NCI-H2171 (cell line): ENCODE results near the gene PCK2.
"Not testable (repeated sequence)": the region's sequence is repeated elsewhere in the genome, so short reads cannot be mapped to it uniquely, and the experiment has no call there.

Source experiments
- DNase-seq: peaks from one replicate; lab custom pipeline; 2025; lab: John Stamatoyannopoulos, UW

The PCK2 gene

GRCh38 chr14:24093901-24094840 is at the start of gene PCK2:
PCK2 (plus strand) TSS chr14:24094311; CDS start chr14:24094406, 95 bp downstream.
- peak; percentile 93 for DNase-seq

GRCh38 chr14:24049002-24049401 is 45.1 kb upstream of the PCK2 start:
- not testable (repeated sequence) for DNase-seq

DNA sequence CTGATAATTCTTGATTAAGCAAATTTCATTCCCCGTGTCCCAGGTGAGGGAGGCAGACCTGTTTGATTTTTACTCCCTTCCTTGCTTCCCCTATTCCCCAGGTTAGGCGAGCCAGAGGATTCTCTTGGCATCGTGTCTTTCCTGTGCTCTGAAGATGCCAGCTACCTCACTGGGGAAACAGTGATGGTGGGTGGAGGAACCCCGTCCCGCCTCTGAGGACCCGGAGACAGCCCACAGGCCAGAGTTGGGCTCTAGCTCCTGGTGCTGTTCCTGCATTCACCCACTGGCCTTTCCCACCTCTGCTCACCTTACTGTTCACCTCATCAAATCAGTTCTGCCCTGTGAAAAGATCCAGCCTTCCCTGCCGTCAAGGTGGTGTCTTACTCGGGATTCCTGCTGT is 43.4 kb upstream of the PCK2 start:
- DNase-seq, result not testable (repeated sequence)

DNA sequence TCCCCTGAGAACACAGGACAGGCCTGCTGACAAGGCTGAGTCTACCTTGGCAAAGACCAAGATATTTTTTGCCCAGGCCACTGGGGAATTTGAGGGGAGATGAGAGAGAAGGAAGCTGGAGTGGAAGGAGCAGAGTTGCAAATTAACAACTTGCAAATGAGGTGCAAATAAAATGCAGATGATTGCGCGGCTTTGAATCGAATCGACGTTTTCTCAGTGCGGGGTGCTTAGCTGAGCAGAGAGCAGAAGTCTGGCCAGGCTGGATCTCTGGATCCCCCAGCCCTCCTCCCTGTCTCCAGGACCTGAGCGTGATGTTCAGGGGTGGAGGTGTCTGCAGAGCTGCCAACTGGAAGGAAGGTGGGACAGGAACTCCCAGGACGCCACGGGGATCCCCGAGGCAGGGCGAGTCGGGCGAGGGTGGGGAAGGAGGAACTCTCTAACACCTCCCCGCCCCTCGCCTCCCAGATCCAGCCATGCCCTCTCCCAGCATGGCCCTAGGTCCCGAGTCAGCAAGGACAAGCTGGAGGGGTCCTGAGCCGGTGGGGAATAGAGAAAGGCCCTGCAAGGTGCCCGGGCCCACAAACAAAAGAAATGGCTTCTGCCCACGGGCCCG is 42.8 kb upstream of the PCK2 start:
- DNase-seq, result peak; percentile 41

DNA sequence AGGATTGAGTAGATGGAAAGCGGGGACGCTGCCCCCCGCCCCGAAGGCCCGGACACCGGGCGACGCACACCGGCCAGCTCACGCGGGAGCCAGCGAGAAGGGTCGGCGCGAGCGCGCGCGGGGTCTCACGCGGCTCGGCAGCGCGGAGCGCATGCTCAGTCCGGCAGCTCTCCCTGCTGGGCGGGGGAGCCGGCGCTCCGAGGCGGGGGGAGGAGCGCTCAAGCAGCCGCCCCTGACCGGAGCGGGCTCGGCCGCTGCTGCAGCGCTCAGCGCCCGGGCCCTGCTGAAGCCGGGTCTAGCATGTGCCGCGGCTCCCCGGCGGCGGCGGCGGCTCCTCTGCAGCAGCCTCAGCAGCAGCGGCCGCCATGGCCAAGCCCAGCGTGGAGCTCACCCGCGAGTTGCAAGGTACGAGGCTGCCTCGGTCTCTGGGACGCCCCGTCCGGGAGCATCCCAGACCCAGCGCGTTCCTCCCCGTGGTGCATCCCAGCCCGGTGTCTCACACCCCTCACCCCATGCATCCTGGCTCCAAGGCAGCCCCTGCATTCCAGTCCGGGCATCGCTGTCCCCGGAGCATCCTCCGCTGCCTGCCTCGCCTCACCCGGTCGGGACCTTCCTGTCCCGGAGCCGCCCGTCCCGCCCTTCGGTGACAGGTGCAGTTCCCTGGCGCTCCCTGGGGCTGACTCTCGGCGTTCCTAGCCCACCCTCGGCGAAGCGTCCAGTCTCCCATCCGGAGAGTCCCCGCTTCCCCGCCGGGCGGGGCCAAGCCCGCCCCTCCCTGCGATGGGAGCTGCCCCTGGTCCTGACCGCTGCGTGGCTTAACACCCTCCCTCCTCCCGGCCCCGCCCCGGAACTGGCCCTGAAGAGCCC is 42.1 kb upstream of the PCK2 start, which contains the start of gene CARMIL3:
Gene CARMIL3 (plus strand): TSS at position 221 of the 867 bp plus-strand sequence. CDS start 145 bp downstream, at position 366.
- DNase-seq, result peak; percentile 83

GRCh38 chr14:24052656-24053547 is 41.2 kb upstream of the PCK2 start:
- DNase-seq, result no peak

GRCh38 chr14:24053548-24054323 is 40.4 kb upstream of the PCK2 start:
- DNase-seq, result no peak

GRCh38 chr14:24054324-24054641 is 39.8 kb upstream of the PCK2 start:
- no peak for DNase-seq

GRCh38 chr14:24054646-24055045 is 39.5 kb upstream of the PCK2 start:
- DNase-seq, result no peak

GRCh38 chr14:24055971-24056799 is 37.9 kb upstream of the PCK2 start:
- no peak for DNase-seq

- no peak for DNase-seq
These were observed 37.3 kb upstream of the PCK2 start for GRCh38 chr14:24056800-24057184.

GRCh38 chr14:24057271-24057670 is 36.8 kb upstream of the PCK2 start:
- no peak for DNase-seq

- DNase-seq, result no peak
These were observed 36.2 kb upstream of the PCK2 start for GRCh38 chr14:24057867-24058259.

DNA sequence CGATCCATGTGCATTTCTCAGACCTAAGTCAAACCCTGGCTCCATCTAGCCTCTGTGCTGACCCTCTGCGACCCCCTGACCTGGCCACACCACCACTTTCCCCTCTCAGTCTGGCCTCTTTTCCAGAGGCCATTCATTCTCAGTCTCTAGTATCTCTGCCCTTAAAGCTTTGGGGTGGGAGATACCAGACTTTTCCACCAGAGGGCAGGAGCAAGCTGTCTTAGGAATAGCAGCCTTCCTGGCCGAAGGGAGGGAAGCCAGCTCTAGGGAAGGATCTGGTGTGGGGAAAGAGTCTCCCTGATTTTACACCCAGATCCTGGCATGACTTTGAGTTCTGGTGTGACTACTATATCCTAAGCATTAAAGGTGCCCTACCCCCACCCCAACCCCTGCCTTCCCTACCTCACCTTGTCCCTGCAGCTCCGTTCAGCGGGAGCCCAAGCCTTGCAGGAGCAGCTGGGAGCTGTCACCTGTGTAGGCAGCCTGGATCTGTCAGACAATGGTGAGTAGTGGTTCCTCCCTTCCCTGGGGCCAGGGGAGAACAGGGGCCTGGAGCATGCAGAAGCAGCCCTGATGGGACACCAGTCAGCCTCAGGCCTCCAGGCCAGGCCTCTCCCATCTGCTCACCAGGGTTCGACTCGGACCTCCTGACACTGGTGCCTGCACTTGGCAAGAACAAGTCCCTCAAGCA is 35.7 kb upstream of the PCK2 start:
- DNase-seq, result peak; percentile 18

DNA sequence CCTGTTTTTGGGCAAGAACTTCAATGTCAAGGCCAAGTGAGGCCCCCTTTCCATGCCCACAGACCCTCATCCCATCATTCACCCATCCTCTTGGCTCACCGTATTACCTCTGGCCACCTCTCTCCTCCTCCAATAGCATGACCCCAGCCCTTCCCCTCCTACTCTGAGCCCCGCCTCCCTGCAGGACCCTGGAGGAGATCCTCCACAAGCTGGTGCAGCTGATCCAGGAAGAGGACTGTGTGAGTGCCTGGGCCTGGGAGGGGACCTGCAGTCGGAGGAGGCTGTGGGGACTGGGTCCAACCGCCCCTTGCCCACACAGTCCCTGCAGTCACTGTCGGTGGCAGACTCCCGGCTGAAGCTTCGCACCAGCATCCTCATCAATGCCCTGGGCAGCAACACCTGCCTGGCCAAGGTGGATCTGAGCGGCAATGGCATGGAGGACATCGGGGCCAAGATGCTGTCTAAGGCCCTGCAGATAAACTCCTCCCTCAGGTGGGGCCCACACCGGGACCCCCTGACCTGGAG is 35.1 kb upstream of the PCK2 start:
- no peak for DNase-seq

DNA sequence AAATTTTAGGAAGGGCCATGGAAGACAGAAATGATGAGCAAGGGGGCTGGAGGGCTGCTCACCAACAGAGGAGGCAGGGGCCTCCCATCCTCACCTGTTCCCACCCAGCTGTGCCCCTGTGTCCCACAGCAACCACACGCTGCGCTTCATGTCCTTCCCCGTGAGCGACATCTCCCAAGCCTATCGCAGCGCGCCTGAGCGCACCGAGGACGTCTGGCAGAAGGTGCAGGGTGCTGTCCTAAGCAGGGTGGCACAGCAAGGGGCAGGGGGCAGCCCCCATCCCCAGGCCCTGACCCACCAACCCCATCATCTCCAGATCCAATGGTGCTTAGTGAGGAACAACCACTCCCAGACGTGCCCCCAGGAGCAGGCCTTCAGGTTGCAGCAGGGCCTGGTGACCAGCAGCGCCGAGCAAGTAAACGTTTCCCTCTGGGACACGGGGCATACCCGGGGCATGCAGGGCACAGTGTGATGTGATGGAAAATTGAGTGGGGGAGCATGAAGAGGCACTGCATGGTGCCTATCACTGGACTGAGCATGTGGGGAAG is 34.2 kb upstream of the PCK2 start:
- DNase-seq, result no peak

GRCh38 chr14:24060443-24060842 is 33.7 kb upstream of the PCK2 start:
- DNase-seq, result no peak
